Measurements from ENCODE around the gene MANBA.

DNA sequence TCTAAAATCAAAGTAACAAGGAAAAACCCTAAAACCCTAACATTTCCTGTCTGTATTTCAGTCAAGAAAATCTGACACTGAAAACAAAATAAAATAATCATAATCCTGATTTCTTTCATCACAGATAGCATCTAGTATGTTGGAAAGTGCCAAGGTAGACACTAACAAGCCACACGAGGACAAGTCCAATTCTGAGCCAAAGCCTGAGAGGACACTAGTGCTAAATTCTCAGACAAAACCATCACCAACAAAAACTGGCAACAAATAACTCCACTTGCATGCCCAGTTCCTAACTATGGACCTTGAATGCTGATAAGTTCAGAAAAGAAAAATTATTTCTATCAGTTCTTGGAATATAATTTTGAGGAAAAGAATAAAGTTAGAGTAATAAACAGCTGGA is 113.7 kb downstream of the MANBA start:
- TF ChIP-seq, protein P1, sequence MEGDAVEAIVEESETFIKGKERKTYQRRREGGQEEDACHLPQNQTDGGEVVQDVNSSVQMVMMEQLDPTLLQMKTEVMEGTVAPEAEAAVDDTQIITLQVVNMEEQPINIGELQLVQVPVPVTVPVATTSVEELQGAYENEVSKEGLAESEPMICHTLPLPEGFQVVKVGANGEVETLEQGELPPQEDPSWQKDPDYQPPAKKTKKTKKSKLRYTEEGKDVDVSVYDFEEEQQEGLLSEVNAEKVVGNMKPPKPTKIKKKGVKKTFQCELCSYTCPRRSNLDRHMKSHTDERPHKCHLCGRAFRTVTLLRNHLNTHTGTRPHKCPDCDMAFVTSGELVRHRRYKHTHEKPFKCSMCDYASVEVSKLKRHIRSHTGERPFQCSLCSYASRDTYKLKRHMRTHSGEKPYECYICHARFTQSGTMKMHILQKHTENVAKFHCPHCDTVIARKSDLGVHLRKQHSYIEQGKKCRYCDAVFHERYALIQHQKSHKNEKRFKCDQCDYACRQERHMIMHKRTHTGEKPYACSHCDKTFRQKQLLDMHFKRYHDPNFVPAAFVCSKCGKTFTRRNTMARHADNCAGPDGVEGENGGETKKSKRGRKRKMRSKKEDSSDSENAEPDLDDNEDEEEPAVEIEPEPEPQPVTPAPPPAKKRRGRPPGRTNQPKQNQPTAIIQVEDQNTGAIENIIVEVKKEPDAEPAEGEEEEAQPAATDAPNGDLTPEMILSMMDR (IDR thresholded peaks at IDR 0.05) = no peak
- TF ChIP-seq POLR2A (IDR thresholded peaks at IDR 0.05) = no peak

All from adrenal gland (tissue), 5 donors.